Chondrocyte (in vitro differentiated cells): ENCODE results near the gene GPRC5D. TPM values are rescaled to one million over a fixed set of nuclear protein-coding genes. Genes with fewer than 3 reads are reported as not detected.

Experiments used
- DNase-seq: peaks from one replicate; pipeline ENCODE4 v3.0.0; 2021; ENCODE audit warnings: mixed read lengths, low spot score
- H3K27ac Mint-ChIP-seq: one replicate; pipeline ENCODE4 v1.8.0; 2021; ENCODE audit warnings: mild to moderate bottlenecking, moderate library complexity, mixed read lengths; ENCODE audit not compliant: unreplicated experiment
- H3K27me3 Mint-ChIP-seq: 2 replicates; pipeline ENCODE4 v1.8.0; 2021; ENCODE audit warnings: low read depth, mixed read lengths
- H3K36me3 Mint-ChIP-seq: 2 replicates; pipeline ENCODE4 v1.8.0; 2021; ENCODE audit warnings: low read depth, mixed read lengths
- H3K4me1 Mint-ChIP-seq: 2 replicates; pipeline ENCODE4 v1.8.0; 2021; ENCODE audit warnings: low read depth, mild to moderate bottlenecking, mixed read lengths
- H3K4me3 Mint-ChIP-seq: one replicate; pipeline ENCODE4 v1.8.0; 2021; ENCODE audit warnings: mild to moderate bottlenecking, moderate library complexity, mixed read lengths; ENCODE audit not compliant: unreplicated experiment
- H3K9me3 Mint-ChIP-seq: 2 replicates; pipeline ENCODE4 v1.8.0; 2021; ENCODE audit warnings: low read depth, mixed read lengths
- CTCF ChIP-seq: fragments of 200-600 bp; sonication (generic); IDR thresholded peaks from 2 replicates; pipeline ENCODE4 v1.5.0; 2021; ENCODE audit warnings: antibody characterized with exemption, mild to moderate bottlenecking, moderate library complexity
- long read RNA-seq: library from polyadenylated mRNA; stranded (forward); transcript quantifications from one replicate; pipeline ENCODE4 v2.0.0, GENCODE V29; 2021
- total RNA-seq: library from RNA; stranded (reverse); gene quantifications from 3 replicates; pipeline ENCODE4 v1.2.1, GENCODE V29; 2021

GPRC5D gene
- not detected in 3 replicates for total RNA-seq
- long read RNA-seq, result 0 reads

GRCh38 chr12:12952036-12952435 lies at the start of gene GPRC5D:
GPRC5D (minus strand) TSS chr12:12952170; CDS start chr12:12950384, 1,786 bp downstream.
- no peak for DNase-seq
- Mint-ChIP-seq H3K36me3 (no peaks in the 10 kb centered on the region), H3K27me3 (no peaks in the 10 kb centered on the region), H3K9me3 (no peaks in the 10 kb centered on the region), H3K4me3 (no peak within 1 kb of the TSS), H3K27ac (no peak within 1 kb of the TSS), H3K4me1 (peaks cover 5% of the 10 kb centered on the region)
- TF ChIP-seq CTCF, result no peak

GRCh38 chr12:13001775-13002040 lies 49.7 kb upstream of the GPRC5D start:
- Mint-ChIP-seq H3K9me3 (no peaks in the 10 kb centered on the region), H3K4me1 (peaks cover 34% of the 10 kb centered on the region), H3K27ac (peak overlapping the region; percentile 74), H3K36me3 (peaks cover 1% of the 10 kb centered on the region), H3K4me3 (peak overlapping the region; percentile 73), H3K27me3 (no peaks in the 10 kb centered on the region)
- no peak for DNase-seq
- TF ChIP-seq CTCF, result no peak

- Mint-ChIP-seq H3K27ac (peak overlapping the region; percentile 93), H3K9me3 (no peaks in the 10 kb centered on the region), H3K4me1 (peaks cover 34% of the 10 kb centered on the region), H3K27me3 (no peaks in the 10 kb centered on the region), H3K4me3 (peak overlapping the region; percentile 95), H3K36me3 (peaks cover 1% of the 10 kb centered on the region)
- peak; percentile 79 for TF ChIP-seq CTCF
- DNase-seq, result no peak
Measured at GRCh38 chr12:13000925-13001774, 49.2 kb upstream of the GPRC5D start.

GRCh38 chr12:13000616-13000924 lies 48.6 kb upstream of the GPRC5D start:
- H3K9me3 Mint-ChIP-seq, result no peaks in the 10 kb centered on the region
- peaks cover 1% of the 10 kb centered on the region for H3K36me3 Mint-ChIP-seq
- peaks cover 34% of the 10 kb centered on the region for H3K4me1 Mint-ChIP-seq
- no peak for DNase-seq
- H3K27ac Mint-ChIP-seq, result peak overlapping the region; percentile 93
- peak overlapping the region; percentile 95 for H3K4me3 Mint-ChIP-seq
- no peak for TF ChIP-seq CTCF
- H3K27me3 Mint-ChIP-seq, result no peaks in the 10 kb centered on the region

GRCh38 chr12:12999959-13000615 lies 48.1 kb upstream of the GPRC5D start, which contains the start of gene HEBP1:
HEBP1 (minus strand) TSS chr12:13000265; CDS start chr12:13000114, 151 bp downstream.
- peak; percentile 98 for DNase-seq
- H3K36me3 Mint-ChIP-seq, result peaks cover 1% of the 10 kb centered on the region

More at GRCh38 chr12:12999959-13000615, 48.1 kb upstream of the GPRC5D start, which contains the start of gene HEBP1:
- H3K27me3 Mint-ChIP-seq, result no peaks in the 10 kb centered on the region
- H3K4me1 Mint-ChIP-seq, result peaks cover 34% of the 10 kb centered on the region
- no peaks in the 10 kb centered on the region for H3K9me3 Mint-ChIP-seq
- H3K4me3 Mint-ChIP-seq, result peak within 1 kb of the TSS; percentile 95
- no peak for TF ChIP-seq CTCF
- H3K27ac Mint-ChIP-seq, result peak within 1 kb of the TSS; percentile 93
